WTC11 (cell line): ENCODE data around the gene CD82. TPM values are rescaled to one million over a fixed set of nuclear protein-coding genes. Genes with fewer than 3 reads are reported as not detected.

Experiments used
- ATAC-seq: fragments of 200-7000 bp; cut with Tn5 transposase; 2 replicates; pipeline ENCODE4 v1.10.0; 2021; ENCODE audit warnings: mild to moderate bottlenecking, moderate library complexity
- CTCF ChIA-PET: fragments of 300-600 bp; sonication (Branson Sonifier 250); formaldehyde crosslinking; loops from one replicate; lab custom pipeline; 2021; ENCODE audit warnings: antibody characterized with exemption; lab: Charles Lee
- POLR2A ChIA-PET: fragments of 350-600 bp; sonication (Branson Sonifier 250); formaldehyde crosslinking; loops from one replicate; lab custom pipeline; 2021; ENCODE audit warnings: antibody characterized with exemption; lab: Charles Lee
- DNase-seq: peaks from one replicate; pipeline ENCODE4 v3.0.0; 2021; ENCODE audit warnings: low spot score
- H3K27ac Mint-ChIP-seq: 2 replicates; pipeline ENCODE4 v1.8.0; 2021; ENCODE audit warnings: mixed read lengths
- H3K27me3 Mint-ChIP-seq: 2 replicates; pipeline ENCODE4 v1.8.0; 2021; ENCODE audit warnings: low read depth, mild to moderate bottlenecking, moderate library complexity, mixed read lengths
- H3K36me3 Mint-ChIP-seq: 2 replicates; pipeline ENCODE4 v1.8.0; 2021; ENCODE audit warnings: mixed read lengths
- H3K4me1 Mint-ChIP-seq: 2 replicates; pipeline ENCODE4 v1.8.0; 2022; ENCODE audit warnings: mixed read lengths
- H3K4me3 Mint-ChIP-seq: 2 replicates; pipeline ENCODE4 v1.8.0; 2021; ENCODE audit warnings: mild to moderate bottlenecking, moderate library complexity, mixed read lengths
- H3K9me3 Mint-ChIP-seq: 2 replicates; pipeline ENCODE4 v1.8.0; 2021; ENCODE audit warnings: mixed read lengths
- HMGA2 ChIP-seq: fragments of 250-450 bp; sonication (Bioruptor Pico); IDR thresholded peaks from 2 replicates; pipeline ENCODE4 v1.4.0; 2021; ENCODE audit warnings: mild to moderate bottlenecking, moderate library complexity
- JAZF1 ChIP-seq: fragments of 250-450 bp; sonication (Bioruptor Pico); IDR thresholded peaks from 2 replicates; pipeline ENCODE4 v1.9.0; 2021; ENCODE audit warnings: moderate library complexity, mild to moderate bottlenecking, inconsistent platforms
- JUN ChIP-seq: sonication (generic); formaldehyde crosslinking; IDR thresholded peaks from 2 replicates; pipeline ENCODE4 v1.8.0; 2023; ENCODE audit warnings: mild to moderate bottlenecking, missing genetic modification reagents
- MYBL2 ChIP-seq: sonication (generic); formaldehyde crosslinking; IDR thresholded peaks from 2 replicates; pipeline ENCODE4 v1.8.1; 2023; ENCODE audit warnings: mild to moderate bottlenecking, moderate library complexity, missing genetic modification reagents
- NR2C2 ChIP-seq: sonication (generic); formaldehyde crosslinking; IDR thresholded peaks from 2 replicates; pipeline ENCODE4 v1.8.0; 2022; ENCODE audit warnings: mild to moderate bottlenecking, missing genetic modification reagents
- NR3C1 ChIP-seq: sonication (generic); formaldehyde crosslinking; conservative IDR thresholded peaks from 2 replicates; pipeline ENCODE4 v1.8.1; 2023; ENCODE audit warnings: low read depth, mild to moderate bottlenecking, missing genetic modification reagents
- OVOL2 ChIP-seq: fragments of 250-450 bp; sonication (Bioruptor Pico); IDR thresholded peaks from 2 replicates; pipeline ENCODE4 v1.9.0; 2021; ENCODE audit warnings: mild to moderate bottlenecking, borderline replicate concordance
- PRRX2 ChIP-seq: fragments of 250-450 bp; sonication (Bioruptor Pico); IDR thresholded peaks from 2 replicates; pipeline ENCODE4 v1.8.0; 2021; ENCODE audit warnings: mild to moderate bottlenecking
- SMAD4 ChIP-seq: sonication (generic); formaldehyde crosslinking; IDR thresholded peaks from 2 replicates; pipeline ENCODE4 v1.8.0; 2022; ENCODE audit warnings: mild to moderate bottlenecking, missing genetic modification reagents
- SOX15 ChIP-seq: fragments of 250-450 bp; sonication (Bioruptor Pico); IDR thresholded peaks from 2 replicates; pipeline ENCODE4 v1.9.0; 2021; ENCODE audit warnings: mild to moderate bottlenecking
- TEAD1 ChIP-seq: sonication (generic); formaldehyde crosslinking; IDR thresholded peaks from 2 replicates; pipeline ENCODE4 v1.8.0; 2022; ENCODE audit warnings: mild to moderate bottlenecking, missing genetic modification reagents
- TEAD4 ChIP-seq: sonication (generic); formaldehyde crosslinking; IDR thresholded peaks from 2 replicates; pipeline ENCODE4 v1.8.0; 2022; ENCODE audit warnings: mild to moderate bottlenecking, missing genetic modification reagents
- ZNF121 ChIP-seq: sonication (generic); formaldehyde crosslinking; IDR thresholded peaks from 2 replicates; pipeline ENCODE4 v1.8.0; 2023; ENCODE audit warnings: missing genetic modification reagents
- ZNF138 ChIP-seq: sonication (generic); formaldehyde crosslinking; conservative IDR thresholded peaks from 2 replicates; pipeline ENCODE4 v1.8.1; 2022; ENCODE audit warnings: mild to moderate bottlenecking, moderate library complexity, missing genetic modification reagents
- ZNF423 ChIP-seq: fragments of 250-450 bp; sonication (Bioruptor Pico); IDR thresholded peaks from 2 replicates; pipeline ENCODE4 v2.1.2; 2022; ENCODE audit warnings: mild to moderate bottlenecking, moderate library complexity
- total RNA-seq: library from RNA; stranded (reverse); gene quantifications from 3 replicates; pipeline ENCODE4 v1.2.3, GENCODE V29; 2021
- TF ChIP-seq, protein P1 (sequence below): fragments of 200-600 bp; IDR thresholded peaks from 2 replicates; pipeline ENCODE4 v1.8.0; 2022; ENCODE audit warnings: antibody characterized with exemption
- TF ChIP-seq, protein P2 (sequence below): sonication (generic); formaldehyde crosslinking; IDR thresholded peaks from 2 replicates; pipeline ENCODE4 v1.8.0; 2022; ENCODE audit warnings: mild to moderate bottlenecking, missing genetic modification reagents
- TF ChIP-seq, protein P3 (sequence below): fragments of 250-450 bp; sonication (Bioruptor Pico); IDR thresholded peaks from 2 replicates; pipeline ENCODE4 v1.9.0; 2021; ENCODE audit warnings: moderate library complexity, mild to moderate bottlenecking, inconsistent platforms, borderline replicate concordance
- TF ChIP-seq, protein P4 (sequence below): sonication (generic); formaldehyde crosslinking; IDR thresholded peaks from 2 replicates; pipeline ENCODE4 v1.8.0; 2023; ENCODE audit warnings: missing genetic modification reagents
- TF ChIP-seq, protein P5 (sequence below): sonication (generic); formaldehyde crosslinking; IDR thresholded peaks from 2 replicates; pipeline ENCODE4 v1.8.1; 2022; ENCODE audit warnings: low read depth, missing genetic modification reagents, borderline replicate concordance
- TF ChIP-seq, protein P6 (sequence below): sonication (generic); formaldehyde crosslinking; IDR thresholded peaks from 2 replicates; pipeline ENCODE4 v1.8.1; 2023; ENCODE audit warnings: mild to moderate bottlenecking, missing genetic modification reagents

CD82 gene
- total RNA-seq, 1 experiment from 2014 or later = 15.5 TPM

DNA sequence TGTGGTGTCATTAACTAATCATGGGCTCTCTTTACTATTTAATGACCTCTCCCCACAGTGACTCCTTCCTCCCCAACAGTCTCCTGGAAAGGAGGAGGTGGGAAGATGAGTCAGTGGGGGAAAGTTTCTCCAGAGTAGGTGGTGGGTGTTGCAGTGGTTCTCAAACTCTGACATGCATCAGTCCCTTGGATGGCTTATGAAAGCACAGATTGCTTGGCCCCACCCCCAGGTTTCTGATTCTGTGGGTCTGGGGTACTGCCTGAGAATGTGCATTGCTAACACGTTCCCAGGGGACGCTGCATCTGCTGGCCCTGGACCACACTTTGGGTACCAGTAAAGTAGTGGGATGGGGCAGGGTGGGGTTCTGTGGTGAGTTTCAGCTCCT lies 9.8 kb downstream of the CD82 start:
- Mint-ChIP-seq H3K27ac (no peak overlapping the region), H3K27me3 (no peaks in the 10 kb centered on the region; the same call in 1 of the 2 replicates), H3K36me3 (no peaks in the 10 kb centered on the region), H3K4me1 (peaks cover 24% of the 10 kb centered on the region), H3K4me3 (no peak overlapping the region), H3K9me3 (no peaks in the 10 kb centered on the region)
- DNase-seq (no peak), ATAC-seq (no peak)
- ChIA-PET POLR2A (no interaction called here), CTCF (no interaction called here)
- no peak for TF ChIP-seq ZNF138
- TF ChIP-seq PRRX2 (CRISPR knock-in tag) = no peak
- no peak for TF ChIP-seq JAZF1 (CRISPR knock-in tag)
- TF ChIP-seq JUN (CRISPR knock-in tag) = no peak
- TF ChIP-seq, protein P1, sequence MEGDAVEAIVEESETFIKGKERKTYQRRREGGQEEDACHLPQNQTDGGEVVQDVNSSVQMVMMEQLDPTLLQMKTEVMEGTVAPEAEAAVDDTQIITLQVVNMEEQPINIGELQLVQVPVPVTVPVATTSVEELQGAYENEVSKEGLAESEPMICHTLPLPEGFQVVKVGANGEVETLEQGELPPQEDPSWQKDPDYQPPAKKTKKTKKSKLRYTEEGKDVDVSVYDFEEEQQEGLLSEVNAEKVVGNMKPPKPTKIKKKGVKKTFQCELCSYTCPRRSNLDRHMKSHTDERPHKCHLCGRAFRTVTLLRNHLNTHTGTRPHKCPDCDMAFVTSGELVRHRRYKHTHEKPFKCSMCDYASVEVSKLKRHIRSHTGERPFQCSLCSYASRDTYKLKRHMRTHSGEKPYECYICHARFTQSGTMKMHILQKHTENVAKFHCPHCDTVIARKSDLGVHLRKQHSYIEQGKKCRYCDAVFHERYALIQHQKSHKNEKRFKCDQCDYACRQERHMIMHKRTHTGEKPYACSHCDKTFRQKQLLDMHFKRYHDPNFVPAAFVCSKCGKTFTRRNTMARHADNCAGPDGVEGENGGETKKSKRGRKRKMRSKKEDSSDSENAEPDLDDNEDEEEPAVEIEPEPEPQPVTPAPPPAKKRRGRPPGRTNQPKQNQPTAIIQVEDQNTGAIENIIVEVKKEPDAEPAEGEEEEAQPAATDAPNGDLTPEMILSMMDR = no peak
- TF ChIP-seq TEAD4 = no peak
- no peak for TF ChIP-seq ZNF423 (CRISPR knock-in tag)
- TF ChIP-seq, protein P2, sequence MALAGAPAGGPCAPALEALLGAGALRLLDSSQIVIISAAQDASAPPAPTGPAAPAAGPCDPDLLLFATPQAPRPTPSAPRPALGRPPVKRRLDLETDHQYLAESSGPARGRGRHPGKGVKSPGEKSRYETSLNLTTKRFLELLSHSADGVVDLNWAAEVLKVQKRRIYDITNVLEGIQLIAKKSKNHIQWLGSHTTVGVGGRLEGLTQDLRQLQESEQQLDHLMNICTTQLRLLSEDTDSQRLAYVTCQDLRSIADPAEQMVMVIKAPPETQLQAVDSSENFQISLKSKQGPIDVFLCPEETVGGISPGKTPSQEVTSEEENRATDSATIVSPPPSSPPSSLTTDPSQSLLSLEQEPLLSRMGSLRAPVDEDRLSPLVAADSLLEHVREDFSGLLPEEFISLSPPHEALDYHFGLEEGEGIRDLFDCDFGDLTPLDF (CRISPR knock-in tag) = no peak
- TF ChIP-seq NR2C2 (CRISPR knock-in tag) = no peak
- TF ChIP-seq, protein P3, sequence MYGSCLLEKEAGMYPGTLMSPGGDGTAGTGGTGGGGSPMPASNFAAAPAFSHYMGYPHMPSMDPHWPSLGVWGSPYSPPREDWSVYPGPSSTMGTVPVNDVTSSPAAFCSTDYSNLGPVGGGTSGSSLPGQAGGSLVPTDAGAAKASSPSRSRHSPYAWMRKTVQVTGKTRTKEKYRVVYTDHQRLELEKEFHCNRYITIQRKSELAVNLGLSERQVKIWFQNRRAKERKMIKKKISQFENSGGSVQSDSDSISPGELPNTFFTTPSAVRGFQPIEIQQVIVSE = no peak
- no peak for TF ChIP-seq SOX15 (CRISPR knock-in tag)
- TF ChIP-seq, protein P4, sequence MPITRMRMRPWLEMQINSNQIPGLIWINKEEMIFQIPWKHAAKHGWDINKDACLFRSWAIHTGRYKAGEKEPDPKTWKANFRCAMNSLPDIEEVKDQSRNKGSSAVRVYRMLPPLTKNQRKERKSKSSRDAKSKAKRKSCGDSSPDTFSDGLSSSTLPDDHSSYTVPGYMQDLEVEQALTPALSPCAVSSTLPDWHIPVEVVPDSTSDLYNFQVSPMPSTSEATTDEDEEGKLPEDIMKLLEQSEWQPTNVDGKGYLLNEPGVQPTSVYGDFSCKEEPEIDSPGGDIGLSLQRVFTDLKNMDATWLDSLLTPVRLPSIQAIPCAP = no peak
- TF ChIP-seq, protein P5, sequence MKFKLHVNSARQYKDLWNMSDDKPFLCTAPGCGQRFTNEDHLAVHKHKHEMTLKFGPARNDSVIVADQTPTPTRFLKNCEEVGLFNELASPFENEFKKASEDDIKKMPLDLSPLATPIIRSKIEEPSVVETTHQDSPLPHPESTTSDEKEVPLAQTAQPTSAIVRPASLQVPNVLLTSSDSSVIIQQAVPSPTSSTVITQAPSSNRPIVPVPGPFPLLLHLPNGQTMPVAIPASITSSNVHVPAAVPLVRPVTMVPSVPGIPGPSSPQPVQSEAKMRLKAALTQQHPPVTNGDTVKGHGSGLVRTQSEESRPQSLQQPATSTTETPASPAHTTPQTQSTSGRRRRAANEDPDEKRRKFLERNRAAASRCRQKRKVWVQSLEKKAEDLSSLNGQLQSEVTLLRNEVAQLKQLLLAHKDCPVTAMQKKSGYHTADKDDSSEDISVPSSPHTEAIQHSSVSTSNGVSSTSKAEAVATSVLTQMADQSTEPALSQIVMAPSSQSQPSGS (CRISPR knock-in tag) = no peak

DNA sequence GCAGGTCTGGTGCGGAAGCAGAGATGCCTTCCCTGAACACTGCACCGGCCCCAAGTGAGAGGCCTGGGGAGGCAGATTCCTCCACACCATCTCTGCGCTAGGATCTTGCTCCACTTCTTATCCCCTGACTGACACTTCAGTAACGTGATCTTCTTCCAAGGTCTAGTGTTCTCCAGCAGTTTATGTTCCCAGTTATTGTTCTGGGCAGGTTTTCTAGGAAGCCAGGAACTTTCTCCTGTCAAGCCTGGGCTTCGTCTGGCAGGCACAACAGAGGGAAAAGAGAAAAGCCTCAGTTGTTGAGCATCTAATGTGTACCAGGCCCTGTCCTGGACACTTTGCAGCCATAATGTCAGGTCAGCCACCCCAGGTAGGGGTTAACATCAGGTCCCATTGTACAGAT lies 10.5 kb downstream of the CD82 start:
- ChIA-PET POLR2A (no interaction called here), CTCF (interaction anchor here (1.2 to 1.4 kb wide), 2 partner anchors 10 to 361 kb away, joined by 3 to 5 read pairs; partner anchors contain the start of gene CD82)
- DNase-seq (no peak), ATAC-seq (no peak)
- no peaks in the 10 kb centered on the region for H3K27me3 Mint-ChIP-seq
- H3K4me1 Mint-ChIP-seq = peaks cover 24% of the 10 kb centered on the region
- H3K9me3 Mint-ChIP-seq = no peaks in the 10 kb centered on the region
- no peak overlapping the region for H3K4me3 Mint-ChIP-seq
- H3K36me3 Mint-ChIP-seq = no peaks in the 10 kb centered on the region
- no peak overlapping the region for H3K27ac Mint-ChIP-seq
- TF ChIP-seq, protein P6, sequence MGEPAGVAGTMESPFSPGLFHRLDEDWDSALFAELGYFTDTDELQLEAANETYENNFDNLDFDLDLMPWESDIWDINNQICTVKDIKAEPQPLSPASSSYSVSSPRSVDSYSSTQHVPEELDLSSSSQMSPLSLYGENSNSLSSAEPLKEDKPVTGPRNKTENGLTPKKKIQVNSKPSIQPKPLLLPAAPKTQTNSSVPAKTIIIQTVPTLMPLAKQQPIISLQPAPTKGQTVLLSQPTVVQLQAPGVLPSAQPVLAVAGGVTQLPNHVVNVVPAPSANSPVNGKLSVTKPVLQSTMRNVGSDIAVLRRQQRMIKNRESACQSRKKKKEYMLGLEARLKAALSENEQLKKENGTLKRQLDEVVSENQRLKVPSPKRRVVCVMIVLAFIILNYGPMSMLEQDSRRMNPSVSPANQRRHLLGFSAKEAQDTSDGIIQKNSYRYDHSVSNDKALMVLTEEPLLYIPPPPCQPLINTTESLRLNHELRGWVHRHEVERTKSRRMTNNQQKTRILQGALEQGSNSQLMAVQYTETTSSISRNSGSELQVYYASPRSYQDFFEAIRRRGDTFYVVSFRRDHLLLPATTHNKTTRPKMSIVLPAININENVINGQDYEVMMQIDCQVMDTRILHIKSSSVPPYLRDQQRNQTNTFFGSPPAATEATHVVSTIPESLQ (CRISPR knock-in tag) = no peak
- TF ChIP-seq TEAD1 (CRISPR knock-in tag) (no peak), ZNF138 (no peak), HMGA2 (CRISPR knock-in tag) (no peak), OVOL2 (CRISPR knock-in tag) (no peak), NR3C1 (CRISPR knock-in tag) (no peak), SMAD4 (no peak), MYBL2 (CRISPR knock-in tag) (no peak), ZNF121 (CRISPR knock-in tag) (no peak)
- TF ChIP-seq, protein P5 (CRISPR knock-in tag) = no peak
